Measurements from ENCODE around the gene GNB1. TPM values are rescaled to one million over a fixed set of nuclear protein-coding genes. Genes with fewer than 3 reads are reported as not detected.
A peak's percentile ranks its signal among the peaks of the same experiment; 100 is the strongest.

The GNB1 gene
- total RNA-seq, 1 experiment from 2014 or later: 611 TPM

DNA sequence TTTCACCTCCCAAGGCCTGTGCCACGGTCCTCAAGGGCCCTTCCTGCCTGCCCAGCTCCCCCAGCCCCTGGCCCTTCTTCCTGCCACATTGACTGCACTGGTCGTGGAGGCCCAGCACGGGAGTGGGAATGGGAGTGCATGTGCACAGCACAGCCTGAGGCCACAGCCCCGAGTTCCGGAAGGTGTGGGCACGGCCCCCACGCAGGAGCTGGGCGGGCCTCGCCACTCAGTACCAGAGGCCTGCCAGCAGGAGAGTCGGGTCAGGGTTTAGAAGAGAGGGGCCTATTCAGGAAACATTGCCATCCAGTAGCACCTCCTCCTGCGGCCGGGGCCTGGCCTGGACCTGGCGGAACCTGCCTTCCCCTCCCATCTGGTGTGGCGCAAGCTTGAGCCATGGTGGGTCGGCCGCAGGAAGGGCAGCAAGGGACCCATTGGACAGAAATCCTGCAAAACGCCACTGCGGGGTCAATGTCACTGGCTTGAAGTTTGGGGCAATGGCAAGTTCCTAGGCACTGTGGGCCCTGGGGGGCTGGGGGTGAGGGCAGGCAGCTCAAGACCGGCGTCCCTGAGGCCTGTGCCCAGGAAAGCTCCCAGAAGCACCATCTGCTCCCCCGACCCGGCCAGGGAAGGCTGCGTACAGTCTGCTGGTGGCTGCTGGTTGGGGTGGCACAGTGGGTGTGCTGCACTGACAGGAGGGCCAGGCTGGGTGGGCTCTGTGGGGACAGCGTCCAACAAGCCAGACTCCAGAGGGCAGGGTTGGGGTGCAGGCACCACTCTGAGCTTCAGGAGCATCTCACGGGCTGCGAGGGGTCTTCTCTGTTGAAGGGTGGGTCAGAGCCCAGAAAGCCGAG lies 29.9 kb upstream of the GNB1 start:
- Histone ChIP-seq H3K36me3 (ENCODE audit: insufficient read depth, low read length, poor library complexity, severe bottlenecking) (no peaks in the 10 kb centered on the region), H3K27me3 (replicated peaks; ENCODE audit: insufficient read depth, low read depth, low read length, poor library complexity) (no peaks in the 10 kb centered on the region), H3K9me3 (ENCODE audit: low read depth, low read length, poor library complexity, severe bottlenecking) (no peaks in the 10 kb centered on the region), H3K4me1 (ENCODE audit: insufficient read depth, low read length, poor library complexity, severe bottlenecking) (peaks cover 13% of the 10 kb centered on the region), H3K27ac (ENCODE audit: low read depth, low read length, poor library complexity, severe bottlenecking) (no peak overlapping the region), H3K4me3 (ENCODE audit: low read depth, low read length, poor library complexity, severe bottlenecking) (no peak overlapping the region)
- intact Hi-C loops (cut with micrococcal nuclease; ENCODE audit: unreplicated experiment): no loop called here
- CTCF ChIA-PET: no interaction called here
- DNase-seq (ENCODE audit: low spot score): no peak
- POLR2A ChIA-PET (ENCODE audit: low non-redundant PET): no interaction called here
- TF ChIP-seq, protein P1, sequence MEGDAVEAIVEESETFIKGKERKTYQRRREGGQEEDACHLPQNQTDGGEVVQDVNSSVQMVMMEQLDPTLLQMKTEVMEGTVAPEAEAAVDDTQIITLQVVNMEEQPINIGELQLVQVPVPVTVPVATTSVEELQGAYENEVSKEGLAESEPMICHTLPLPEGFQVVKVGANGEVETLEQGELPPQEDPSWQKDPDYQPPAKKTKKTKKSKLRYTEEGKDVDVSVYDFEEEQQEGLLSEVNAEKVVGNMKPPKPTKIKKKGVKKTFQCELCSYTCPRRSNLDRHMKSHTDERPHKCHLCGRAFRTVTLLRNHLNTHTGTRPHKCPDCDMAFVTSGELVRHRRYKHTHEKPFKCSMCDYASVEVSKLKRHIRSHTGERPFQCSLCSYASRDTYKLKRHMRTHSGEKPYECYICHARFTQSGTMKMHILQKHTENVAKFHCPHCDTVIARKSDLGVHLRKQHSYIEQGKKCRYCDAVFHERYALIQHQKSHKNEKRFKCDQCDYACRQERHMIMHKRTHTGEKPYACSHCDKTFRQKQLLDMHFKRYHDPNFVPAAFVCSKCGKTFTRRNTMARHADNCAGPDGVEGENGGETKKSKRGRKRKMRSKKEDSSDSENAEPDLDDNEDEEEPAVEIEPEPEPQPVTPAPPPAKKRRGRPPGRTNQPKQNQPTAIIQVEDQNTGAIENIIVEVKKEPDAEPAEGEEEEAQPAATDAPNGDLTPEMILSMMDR (conservative IDR thresholded peaks at IDR 0.05; ENCODE audit: low read depth, low read length): no peak
- TF ChIP-seq EZH2 (IDR thresholded peaks at IDR 0.05; ENCODE audit: borderline replicate concordance, low read depth, low read length, poor library complexity, severe bottlenecking): no peak
- BruUV-seq (replicated peaks): no TSS peak

DNA sequence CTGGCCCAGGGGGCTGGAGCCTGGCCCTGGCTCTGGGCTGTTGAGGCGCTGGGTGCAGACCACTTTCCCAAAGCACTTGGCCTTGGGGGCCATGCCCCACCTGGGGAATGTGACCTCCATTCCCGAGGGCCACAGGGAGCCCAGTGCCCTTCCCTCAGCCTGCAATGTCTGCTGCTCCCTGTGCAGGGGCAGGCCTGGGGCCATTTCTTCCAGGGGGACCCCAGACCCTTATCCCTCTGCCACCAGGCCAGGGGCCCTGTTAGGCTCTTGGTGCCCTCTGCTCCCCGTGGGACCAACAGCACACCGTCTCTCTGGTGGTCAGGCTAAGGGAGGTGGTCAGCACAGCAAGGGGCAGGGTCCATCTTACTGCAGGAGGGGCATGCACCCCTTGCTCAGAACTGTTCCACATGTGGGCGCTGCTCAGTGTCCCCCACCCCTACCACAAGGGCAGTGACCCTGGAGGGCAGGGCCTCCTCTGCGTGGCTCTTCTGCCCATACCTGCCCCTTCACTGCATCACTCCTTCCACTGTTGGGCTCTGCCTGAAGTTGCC lies 29.2 kb upstream of the GNB1 start:
- CTCF ChIA-PET: no interaction called here
- DNase-seq (ENCODE audit: low spot score): no peak
- Histone ChIP-seq H3K36me3 (ENCODE audit: insufficient read depth, low read length, poor library complexity, severe bottlenecking) (no peaks in the 10 kb centered on the region), H3K9me3 (ENCODE audit: low read depth, low read length, poor library complexity, severe bottlenecking) (no peaks in the 10 kb centered on the region), H3K27me3 (replicated peaks; ENCODE audit: insufficient read depth, low read depth, low read length, poor library complexity) (no peaks in the 10 kb centered on the region), H3K4me3 (ENCODE audit: low read depth, low read length, poor library complexity, severe bottlenecking) (peak overlapping the region; percentile 30), H3K27ac (ENCODE audit: low read depth, low read length, poor library complexity, severe bottlenecking) (peak overlapping the region; percentile 50), H3K4me1 (ENCODE audit: insufficient read depth, low read length, poor library complexity, severe bottlenecking) (peaks cover 13% of the 10 kb centered on the region)
- POLR2A ChIA-PET (ENCODE audit: low non-redundant PET): no interaction called here
- intact Hi-C loops (cut with micrococcal nuclease; ENCODE audit: unreplicated experiment): no loop called here
- TF ChIP-seq, protein P1 (conservative IDR thresholded peaks at IDR 0.05; ENCODE audit: low read depth, low read length): no peak
- TF ChIP-seq EZH2 (IDR thresholded peaks at IDR 0.05; ENCODE audit: borderline replicate concordance, low read depth, low read length, poor library complexity, severe bottlenecking): no peak
- no TSS peak for BruUV-seq (replicated peaks)

DNA sequence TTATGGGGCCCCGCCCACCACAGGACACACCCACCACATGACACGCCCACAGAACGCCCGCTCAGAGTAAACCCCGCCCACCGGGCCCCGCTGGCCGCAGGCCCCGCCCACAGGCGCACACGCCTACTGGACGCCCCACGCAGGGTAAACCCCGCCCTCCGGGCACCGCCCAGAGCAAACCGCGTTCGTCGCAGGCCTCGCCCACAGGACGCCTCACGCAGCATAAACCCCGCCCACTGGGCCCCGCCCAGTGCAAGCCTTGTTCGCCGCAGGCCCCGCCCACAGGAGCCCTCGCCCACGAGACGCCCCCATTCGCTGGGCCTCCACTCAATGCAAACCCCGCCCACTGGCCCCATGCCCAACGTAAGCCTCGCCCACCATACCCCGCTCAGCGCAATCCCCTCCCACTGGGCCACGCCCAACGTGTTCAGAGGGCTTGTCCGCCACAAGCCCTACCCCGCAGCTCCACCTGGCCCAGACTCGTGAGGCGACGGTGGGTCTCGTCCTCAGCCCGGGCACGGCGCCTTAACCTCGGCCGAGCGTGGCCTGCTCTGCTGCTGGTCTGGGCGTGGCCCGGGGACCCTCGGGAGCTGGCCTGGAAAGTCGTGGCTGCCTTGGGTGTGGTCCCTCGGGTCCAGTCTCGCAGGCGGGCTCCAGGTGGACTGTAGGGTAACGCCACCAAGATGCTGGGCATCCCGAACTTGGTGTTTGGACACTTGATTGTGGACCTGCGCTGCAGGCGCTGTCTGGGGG lies 28.6 kb upstream of the GNB1 start:
- POLR2A ChIA-PET (ENCODE audit: low non-redundant PET): no interaction called here
- no peaks in the 10 kb centered on the region for H3K27me3 ChIP-seq (replicated peaks; ENCODE audit: insufficient read depth, low read depth, low read length, poor library complexity)
- H3K4me3 ChIP-seq (ENCODE audit: low read depth, low read length, poor library complexity, severe bottlenecking): peak overlapping the region; percentile 62
- CTCF ChIA-PET: no interaction called here
- H3K4me1 ChIP-seq (ENCODE audit: insufficient read depth, low read length, poor library complexity, severe bottlenecking): peaks cover 13% of the 10 kb centered on the region
- intact Hi-C loops (cut with micrococcal nuclease; ENCODE audit: unreplicated experiment): no loop called here
- TF ChIP-seq EZH2 (IDR thresholded peaks at IDR 0.05; ENCODE audit: borderline replicate concordance, low read depth, low read length, poor library complexity, severe bottlenecking): no peak
- TF ChIP-seq, protein P1 (conservative IDR thresholded peaks at IDR 0.05; ENCODE audit: low read depth, low read length): no peak
- no TSS peak for BruUV-seq (replicated peaks)
- DNase-seq (ENCODE audit: low spot score): peak; percentile 99
- H3K36me3 ChIP-seq (ENCODE audit: insufficient read depth, low read length, poor library complexity, severe bottlenecking): no peaks in the 10 kb centered on the region
- H3K9me3 ChIP-seq (ENCODE audit: low read depth, low read length, poor library complexity, severe bottlenecking): no peaks in the 10 kb centered on the region
- peak overlapping the region; percentile 65 for H3K27ac ChIP-seq (ENCODE audit: low read depth, low read length, poor library complexity, severe bottlenecking)
